NCI-H1105 (cell line): Measurements from ENCODE around the gene LENEP.

Experiments
- DNase-seq: peaks from one replicate; lab custom pipeline; 2025; lab: John Stamatoyannopoulos, UW

Gene LENEP, protein sequence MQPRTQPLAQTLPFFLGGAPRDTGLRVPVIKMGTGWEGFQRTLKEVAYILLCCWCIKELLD

DNA sequence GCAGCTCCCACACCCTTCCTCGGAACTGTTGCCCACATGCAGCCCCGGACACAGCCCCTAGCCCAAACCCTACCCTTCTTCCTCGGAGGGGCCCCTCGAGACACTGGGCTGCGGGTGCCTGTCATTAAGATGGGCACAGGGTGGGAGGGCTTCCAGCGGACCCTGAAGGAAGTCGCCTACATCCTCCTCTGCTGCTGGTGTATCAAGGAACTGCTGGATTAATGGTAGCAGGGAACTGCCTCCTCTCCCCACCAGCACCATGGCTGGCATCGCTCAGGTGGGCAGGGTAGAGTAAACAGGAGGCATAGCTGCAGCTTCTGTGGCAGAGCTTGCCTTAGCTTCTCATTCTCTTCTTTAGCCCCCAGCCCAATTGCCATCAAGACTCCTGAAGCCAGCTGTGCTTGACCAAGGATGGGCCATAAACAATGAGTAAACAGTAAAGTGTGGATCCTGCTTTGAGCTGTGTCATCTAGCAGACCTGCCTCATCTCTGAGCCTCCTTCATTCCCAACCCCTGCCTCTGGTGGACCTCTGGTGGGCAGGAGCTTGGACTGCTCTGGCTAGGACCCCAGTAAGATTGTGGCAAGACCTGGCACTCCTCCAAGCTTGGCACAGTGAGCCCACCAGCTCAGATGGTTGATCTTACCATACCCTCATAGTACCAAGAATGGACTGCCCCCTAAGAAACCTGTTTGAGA lies at the start of gene LENEP:
Gene LENEP (plus strand): TSS at position 15 of the 697 bp plus-strand sequence. CDS start 22 bp downstream, at position 37.
- DNase-seq, result no peak

DNA sequence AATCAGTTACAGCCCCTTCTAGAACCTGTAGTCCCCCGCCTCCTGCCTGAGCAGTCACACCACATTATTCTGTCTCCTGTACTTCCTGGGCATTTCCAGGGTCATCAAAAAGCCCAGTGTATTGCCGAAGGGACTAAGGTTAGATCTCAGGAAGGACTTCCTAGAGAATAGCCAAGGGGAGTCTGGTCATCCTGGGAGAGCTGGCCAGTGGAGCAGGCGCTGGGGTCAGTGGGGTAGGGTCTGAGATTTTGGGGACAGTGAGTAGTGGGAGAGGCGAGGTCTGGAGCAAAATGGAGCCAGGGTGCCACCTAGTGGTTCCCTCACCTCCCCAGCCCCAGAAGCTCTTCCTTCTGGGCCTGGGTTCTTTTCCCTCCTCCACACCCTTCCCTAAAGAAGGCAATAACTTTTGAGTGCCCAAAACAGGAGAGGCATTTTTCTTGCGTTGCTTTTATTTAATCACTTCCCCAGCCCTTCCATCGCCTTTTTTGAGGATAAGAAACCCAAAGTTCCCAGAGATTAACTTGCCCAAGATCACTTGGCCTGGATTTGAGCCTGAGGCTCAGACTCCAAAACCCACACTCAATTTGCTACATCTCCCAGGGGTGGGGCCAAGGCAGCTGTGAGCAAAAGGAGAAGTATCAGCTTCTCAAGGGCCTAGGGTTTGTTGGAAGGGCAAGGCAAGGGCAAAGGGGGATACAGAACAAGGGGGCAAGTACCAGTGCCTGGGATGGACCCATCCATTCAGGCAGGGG lies 49.6 kb upstream of the LENEP start:
- peak; percentile 34 for DNase-seq

DNA sequence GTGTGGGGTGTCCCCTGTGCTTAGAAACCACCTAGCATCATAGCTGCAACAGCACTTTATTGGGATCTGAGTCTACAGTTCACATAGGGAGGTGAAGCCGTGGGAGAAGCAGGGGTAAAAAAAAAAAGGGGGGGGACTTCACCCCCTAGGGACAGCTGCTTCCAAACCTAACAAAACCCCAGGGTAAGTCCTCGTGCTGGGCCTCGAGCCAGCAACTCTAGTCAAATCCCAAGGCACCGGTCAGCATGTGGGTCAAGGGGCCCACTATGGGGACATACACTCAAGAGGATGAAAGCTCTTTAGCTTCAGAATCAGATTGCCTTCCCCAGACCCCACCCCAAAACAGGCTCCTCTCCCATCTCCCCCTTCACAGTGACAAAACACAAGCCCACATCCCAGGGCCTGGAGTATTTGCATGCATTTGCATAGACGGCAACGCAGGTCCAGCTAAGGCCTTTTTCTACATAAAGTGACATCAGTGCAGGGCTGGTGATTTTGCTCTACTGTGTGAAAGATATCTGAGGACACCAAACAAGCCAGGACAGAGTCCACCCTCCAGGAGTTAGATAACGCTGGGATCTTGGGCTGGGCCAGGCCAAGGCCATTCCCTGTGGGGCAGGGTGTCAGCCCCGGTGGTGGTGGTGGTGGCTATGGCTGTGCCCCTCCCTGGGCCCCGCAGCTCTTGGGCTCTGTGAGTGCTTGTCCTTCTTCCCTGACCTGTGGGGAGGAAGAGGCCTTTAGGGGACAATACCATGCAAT lies 48.8 kb upstream of the LENEP start:
- DNase-seq, result no peak

DNA sequence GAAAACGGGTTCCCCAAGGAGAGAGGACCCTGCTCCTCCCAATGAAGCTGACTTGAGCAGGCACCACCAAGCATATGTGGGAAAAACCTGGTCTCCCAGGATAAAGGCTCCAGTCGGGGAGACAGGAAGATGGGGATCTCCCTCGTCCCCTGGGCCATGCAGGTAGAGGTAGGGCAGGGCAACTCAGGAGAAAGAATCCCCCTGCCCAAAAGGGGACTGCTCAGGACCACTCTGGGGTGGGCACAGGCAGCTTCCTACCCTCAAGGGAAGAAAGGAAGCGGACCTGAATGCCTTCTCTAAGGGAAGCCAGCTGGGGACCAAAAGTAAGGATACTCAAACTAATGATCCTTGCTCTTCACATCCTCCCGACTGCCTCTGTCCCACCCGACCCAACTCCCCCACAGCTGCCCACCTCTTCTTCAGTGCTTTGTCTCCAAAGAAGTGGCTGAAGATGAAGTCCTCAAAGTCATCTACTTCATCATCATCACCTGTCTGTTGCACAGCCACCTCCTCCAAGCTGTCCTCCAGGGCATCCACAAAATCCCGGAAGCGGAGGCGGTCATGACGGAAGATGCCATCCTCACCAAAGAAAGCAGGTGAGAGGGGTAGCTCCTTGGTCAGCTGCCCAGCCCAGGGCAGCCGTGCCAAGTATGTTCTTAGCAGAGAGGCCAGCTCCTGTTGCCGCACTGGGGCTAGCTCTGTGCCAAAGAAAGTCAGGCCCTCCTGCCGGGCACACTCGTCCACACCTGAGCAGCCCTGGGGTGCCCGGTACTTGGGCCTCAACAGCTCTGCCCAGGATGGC lies 48.0 kb upstream of the LENEP start:
- DNase-seq, result no peak

DNA sequence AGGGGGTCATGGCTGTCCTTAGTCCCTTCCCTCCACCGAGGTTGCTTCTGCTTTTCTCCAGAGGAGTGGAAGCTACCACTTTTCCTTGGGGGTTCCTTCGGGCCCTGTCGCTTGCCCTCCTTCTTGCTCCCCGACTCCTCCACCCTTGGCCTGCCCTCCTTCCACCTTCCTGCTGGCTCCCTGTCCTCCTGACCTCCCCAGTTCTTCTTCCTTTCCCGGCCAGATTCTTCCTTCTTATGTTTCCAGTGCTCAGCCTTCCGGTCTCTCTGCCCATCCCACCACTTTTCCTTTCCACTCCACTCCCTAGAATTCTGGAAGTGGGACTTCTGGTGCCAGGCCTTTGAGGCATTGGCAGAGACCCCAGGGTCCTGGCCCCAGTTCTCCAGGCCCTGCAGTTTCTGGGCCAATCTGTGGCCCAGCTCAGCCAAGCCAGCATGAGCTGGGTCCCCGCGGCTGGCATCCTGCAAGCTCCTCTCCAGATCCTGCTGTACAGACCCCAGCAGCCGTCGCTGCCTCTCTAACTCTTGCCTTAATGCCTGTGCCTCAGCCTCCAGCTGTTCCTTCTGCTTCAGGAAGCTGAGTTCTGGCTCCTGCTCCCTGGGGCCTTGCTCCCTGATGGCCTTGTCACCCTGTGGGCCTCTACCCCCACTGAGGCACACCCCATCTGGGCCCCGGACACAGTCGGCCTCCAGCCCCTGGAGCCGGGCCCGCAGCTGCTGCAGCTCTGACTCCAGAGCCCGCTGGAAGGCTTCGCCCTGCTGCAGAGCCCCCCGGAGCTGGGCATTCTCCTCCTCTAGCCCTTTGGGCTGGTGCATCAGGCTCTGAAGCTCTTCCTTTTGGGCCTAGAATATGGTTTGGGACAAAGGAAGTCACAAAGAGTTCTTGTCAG lies 47.2 kb upstream of the LENEP start:
- no peak for DNase-seq

DNA sequence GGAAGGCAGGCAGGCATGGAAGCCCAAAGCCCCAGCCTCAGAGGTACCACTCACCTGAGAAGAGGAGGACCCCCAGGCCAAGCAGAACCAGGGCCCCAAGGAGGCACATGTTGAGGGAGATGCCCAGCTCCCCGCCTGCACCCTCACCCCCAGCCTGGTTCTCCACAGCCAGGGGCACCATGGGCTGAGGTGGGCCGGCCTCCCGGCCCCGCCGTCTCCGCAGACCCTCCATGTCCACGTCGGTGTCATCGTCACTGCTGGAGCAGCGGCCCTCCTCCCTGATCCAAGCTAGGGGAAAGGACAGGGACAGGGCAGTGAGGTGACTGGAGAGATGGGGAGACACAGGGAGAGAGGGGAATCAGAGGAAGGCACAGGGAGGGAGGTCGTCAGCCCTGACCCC lies 45.3 kb upstream of the LENEP start:
- DNase-seq, result no peak

DNA sequence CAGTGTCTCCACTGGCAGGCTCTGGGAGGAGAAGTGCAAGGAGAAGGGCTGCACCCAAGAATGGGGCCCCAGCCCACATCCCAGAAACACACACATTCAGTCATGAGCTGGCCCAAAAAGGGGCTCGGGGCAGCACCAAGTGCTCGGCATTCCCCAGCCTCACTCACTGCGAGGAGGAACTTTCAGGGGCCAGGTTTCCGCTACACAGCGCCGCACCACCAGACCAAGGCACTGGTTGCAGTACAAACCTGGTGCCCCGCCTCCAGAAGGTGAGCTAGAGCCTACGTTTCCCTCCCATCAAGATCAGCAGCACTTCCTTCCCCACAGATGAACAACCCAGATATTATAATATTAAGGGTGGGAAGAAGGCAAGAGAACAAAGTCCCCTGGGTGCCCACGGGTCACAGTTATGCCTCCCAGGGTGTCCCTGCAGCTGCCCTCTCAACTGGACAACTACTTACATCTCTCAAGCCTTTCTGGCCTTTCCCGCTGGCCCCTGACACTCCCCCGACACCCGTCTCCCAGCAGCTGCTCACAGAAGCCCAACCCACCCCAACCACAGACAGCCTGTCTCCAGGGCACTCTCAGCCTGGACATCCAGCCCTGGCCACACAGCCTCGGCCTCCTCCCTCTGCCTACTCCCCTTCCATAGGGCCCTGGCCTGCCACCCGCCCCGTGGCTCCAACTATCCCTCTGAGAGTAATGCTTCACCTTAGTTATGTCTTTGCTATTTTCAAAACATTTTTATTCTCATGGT lies 41.3 kb upstream of the LENEP start:
- no peak for DNase-seq

DNA sequence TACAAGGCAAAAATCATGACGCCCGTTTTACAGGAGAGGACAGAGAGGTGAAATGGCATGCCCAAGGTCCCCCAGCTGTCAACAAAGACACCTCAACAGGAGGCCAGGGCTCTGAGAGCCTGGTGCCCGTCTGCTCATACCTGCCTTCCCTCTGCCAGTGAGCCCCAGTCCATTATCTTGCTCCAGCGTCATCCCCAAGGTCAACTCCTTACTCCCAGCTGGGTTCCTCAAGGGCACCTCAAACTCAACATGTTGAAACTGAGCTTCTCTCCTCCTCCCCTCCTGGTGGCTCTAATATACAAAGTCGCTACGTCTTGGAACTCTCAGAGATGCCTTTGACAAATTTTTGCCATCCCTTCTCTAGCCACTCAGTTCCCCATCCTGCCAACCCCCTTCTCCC lies 40.7 kb upstream of the LENEP start:
- DNase-seq, result no peak

DNA sequence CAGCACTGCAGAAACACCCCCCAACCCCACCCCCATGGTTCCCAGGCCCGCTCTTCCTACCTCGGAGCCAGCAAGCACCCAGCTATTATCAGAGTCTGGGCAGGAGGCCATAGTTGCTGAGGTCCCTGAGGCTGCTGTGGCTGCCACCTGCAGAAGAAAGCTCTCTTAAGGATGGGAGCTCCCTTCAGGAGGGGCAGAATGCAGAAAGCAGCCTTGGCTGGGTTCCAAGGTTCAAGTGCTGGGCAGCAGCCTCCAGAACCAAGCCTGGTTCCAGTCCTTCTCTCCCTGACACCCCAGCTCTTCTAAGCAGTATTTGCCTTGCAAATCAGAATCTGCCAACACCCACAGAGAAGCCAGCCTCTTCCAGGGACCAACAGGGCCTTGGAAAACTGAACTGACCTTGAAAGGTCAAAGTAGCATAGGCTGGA lies 39.8 kb upstream of the LENEP start:
- no peak for DNase-seq

DNA sequence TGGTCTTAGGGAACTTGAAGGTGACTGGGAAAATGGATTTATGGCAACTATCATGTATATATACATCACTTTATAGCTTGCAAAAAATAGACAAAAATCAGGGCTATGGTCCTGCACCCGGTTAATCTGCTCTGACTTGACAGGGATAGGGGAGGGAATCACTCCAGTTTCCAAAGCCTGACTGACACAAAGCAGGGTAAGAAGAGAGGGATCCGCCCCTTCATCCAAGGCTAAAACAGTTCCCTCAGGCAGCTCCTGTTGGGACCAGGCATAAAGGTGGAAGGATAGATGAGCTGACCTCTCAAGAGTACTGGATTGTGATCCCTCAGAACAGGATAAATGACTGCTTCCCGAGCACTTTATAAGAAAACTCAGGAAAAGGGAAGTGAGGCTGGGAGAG lies 38.8 kb upstream of the LENEP start:
- DNase-seq, result no peak

DNA sequence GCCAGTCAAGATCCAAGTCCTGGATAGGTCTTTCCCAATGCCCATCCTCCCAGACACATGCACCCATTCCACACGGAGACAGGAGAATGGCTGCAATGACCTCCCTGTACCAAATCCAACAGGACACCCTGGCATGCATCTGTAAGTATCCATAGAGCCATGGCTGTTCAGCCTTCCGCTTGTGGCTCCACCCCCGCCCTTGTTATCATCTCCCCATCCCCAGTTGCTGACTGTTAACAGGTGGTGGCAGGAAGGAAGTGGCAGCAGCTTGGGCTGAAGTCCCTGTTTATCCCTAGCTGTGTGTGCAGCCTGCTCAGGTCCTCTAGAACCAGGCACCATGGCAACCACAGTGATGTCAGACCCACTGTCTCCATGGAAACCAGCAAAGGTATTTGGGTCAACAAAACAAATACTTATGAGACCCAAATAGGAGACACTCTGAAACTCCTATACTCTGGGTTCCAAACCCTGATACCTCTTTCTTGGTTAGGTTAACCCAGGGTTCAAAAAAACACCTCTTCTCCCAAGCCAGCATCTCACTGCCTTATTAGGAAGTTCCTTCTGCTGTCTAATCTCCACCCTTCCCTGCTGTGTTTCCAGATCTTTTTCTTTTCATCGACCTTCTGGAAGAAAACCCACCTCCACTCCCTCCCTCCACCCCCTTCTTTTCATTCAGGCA lies 38.2 kb upstream of the LENEP start:
- DNase-seq, result peak; percentile 81

DNA sequence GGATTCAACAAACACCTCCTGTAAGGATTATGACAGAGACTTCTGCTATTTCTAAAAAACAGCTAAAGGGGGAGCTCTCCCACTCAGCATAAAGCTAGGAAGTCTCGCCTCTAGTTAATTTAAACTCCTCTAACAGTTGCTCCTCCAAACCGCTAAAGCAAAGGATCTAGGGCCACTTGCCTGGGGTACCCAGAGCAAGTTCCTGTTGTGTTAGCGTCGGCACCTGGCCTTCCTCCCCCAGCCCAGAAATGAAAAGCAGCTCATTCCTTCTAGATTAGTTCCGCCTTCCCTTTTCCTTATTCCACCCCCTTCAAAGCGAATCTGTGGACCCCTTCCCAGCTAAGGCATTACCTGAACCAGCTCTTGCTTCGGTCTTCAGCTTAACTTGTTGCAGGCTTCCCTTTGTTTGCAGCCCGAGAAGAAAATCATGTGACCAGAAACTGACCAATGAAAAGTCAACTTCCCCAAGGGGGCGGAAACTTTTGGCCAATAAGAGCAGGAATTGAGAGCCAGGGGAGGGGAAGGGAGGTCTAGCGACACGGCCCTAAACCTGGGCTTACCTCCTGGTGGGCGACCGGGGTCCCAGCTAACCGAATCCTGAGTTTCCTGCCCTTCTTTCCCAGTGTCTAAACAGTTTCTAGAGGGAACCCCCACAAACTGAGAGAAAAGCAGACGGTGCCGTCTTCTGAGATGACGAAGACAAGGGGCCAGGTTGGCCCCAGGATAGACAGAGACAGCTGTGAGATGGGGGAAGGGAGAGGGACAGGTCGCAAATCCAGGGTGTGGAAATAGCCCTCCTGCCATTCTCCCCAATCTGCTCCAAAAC lies 37.5 kb upstream of the LENEP start, which contains the start of gene PBXIP1:
Gene PBXIP1 (minus strand): TSS at position 382 of the 826 bp plus-strand sequence. CDS start 2,378 bp downstream, outside the sequence.
- DNase-seq, result peak; percentile 88

DNA sequence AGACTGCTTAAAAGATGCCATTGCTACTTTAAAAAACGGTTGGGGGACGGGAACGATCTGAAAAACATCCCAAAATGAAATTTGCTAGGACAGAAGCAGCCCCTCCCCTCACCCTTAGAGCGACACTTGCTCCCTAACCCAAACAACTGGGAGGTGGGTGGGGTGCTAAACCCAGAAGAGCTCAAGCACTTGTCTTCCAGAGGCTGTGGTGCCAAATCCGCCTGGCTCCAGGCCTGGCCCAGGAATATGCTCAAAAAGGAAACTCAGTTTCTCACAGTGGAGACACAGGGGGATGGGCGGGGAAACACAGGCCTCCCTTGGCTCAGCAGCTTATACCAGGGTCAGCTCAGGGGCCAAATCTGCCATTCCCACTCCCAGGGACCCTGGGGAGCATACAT lies 36.8 kb upstream of the LENEP start:
- peak; percentile 38 for DNase-seq

DNA sequence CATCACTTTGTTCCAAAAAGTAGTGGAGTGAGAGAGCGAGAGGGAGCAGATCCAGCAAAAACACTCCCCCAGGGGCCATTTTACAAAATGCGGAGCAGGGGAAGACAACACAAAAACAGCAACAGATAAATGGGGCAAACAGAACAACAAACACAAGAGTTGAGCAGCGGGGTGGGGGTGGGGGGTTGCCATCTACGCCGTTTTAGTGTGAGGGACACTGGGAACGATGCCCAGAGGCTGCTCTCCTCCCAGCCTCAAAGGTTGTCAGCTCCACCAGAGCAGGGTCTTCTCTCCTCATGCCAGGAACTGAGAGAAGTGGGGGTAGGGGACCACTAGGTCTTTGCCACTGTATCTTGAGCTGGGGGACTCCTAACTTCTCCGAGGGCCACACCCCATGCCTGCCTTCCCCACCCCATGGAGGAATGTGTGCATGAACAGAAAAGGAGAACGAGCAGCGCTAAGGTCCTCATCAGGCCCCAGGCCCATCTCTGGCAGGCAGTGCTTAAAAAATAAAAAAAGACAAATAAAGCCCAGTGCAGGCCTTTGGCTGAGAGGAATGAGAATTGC lies 36.2 kb upstream of the LENEP start:
- no peak for DNase-seq

DNA sequence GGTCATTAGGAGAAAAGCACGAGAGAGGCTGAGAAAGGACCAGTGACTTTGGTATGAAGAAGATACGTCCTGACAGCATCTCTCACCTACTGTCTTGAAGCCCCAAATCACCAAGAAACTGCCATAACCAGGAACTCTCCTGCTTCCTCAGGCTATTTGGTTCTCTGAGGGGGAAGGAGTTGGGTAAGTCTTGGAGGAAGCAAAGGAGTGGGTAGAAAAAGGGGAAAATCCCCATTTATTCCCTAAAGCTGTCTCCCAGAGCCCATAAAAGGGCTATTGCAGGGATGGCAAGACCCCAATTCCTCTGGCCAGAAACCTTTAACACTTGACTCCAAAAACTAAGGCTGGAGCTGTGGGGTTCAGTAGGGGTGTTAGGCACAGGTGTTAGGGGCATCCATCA lies 35.4 kb upstream of the LENEP start:
- no peak for DNase-seq

DNA sequence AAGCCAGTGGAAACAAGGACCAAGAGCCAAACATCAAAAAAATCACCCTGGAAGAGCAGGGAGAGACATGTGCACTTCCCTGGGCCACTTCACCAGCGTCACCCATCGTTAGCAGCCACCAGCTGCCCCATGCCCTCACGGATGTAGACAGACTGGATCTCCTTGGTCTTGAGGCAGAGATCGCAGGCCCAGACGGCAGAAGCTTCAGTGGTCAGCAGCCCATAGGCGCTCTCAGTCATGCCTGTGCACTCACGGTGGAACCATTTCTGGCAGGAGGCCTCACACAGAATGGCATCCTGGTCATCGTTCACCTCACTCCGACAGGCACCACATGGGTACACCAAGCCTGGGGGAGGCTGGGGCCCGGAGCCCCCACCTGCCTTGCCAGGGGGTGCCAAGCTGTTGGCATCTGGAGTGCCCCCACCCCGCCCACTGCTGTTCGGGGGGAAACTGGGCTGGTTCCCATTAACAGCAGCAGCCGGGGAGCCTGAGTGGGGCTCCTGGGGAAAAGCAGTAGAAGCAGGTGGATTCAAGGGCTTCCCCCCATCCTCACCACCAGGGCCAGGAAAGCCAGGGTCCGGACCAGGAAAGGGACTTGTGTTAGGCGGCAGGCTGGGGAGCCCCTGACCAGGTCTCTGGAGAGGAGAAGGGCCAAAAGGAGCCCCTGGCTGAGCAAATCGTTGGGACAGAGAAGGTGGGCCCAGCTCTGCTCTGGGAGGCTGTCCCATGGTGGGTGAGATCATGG lies 34.5 kb upstream of the LENEP start:
- DNase-seq, result no peak

DNA sequence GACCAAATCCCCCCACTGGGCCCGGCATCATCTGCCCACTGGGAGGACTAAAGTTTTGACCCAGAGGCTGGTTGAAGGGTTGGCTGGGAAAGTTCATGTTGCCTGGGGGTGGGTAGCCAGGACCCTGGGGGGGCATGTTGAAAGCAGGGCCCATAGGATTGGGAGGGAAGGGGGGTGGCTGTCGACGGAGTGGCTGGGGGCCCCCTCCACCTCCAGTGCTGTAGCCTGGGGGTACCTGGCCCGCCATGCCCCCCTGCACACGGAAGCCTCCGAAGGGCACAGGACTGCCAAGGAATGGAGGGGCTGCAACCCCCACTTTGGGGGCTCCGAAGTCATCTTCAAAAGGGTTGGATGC lies 34.0 kb upstream of the LENEP start:
- no peak for DNase-seq
